Upper lobe of right lung (tissue), 1 donor: ENCODE results near the gene SCARB1. TPM values are rescaled to one million over a fixed set of nuclear protein-coding genes. Genes with fewer than 3 reads are reported as not detected.
A peak's percentile ranks its signal among the peaks of the same experiment; 100 is the strongest.

Experiments used
- ATAC-seq: fragments of 200-7000 bp; cut with Tn5 transposase; one replicate; pipeline ENCODE4 v1.9.1; 2020; ENCODE audit warnings: mild to moderate bottlenecking, moderate library complexity
- DNase-seq: peaks from one replicate; pipeline ENCODE4 v3.0.0-alpha.2; 2020
- H3K27ac ChIP-seq: fragments of 200-600 bp; one replicate; pipeline ENCODE4 v1.8.0; 2022
- H3K27me3 ChIP-seq: fragments of 200-600 bp; one replicate; pipeline ENCODE4 v1.8.0; 2022; ENCODE audit warnings: mild to moderate bottlenecking
- H3K36me3 ChIP-seq: fragments of 200-600 bp; one replicate; pipeline ENCODE4 v1.8.0; 2022
- H3K4me1 ChIP-seq: fragments of 200-600 bp; one replicate; pipeline ENCODE4 v1.8.0; 2022
- H3K4me3 ChIP-seq: fragments of 200-600 bp; one replicate; pipeline ENCODE4 v1.8.0; 2022; ENCODE audit warnings: mild to moderate bottlenecking
- H3K9me3 ChIP-seq: fragments of 200-600 bp; one replicate; pipeline ENCODE4 v1.8.0; 2022
- intact Hi-C: fragments of 100-400 bp; cut with DNase I; formaldehyde crosslinking; loops from one replicate; pipeline ENCODE4 v1.11.0; 2022
- total RNA-seq: library from RNA; stranded (reverse); fragmentation: NEBNext Ultra II Directional; extraction: Animal tissue kit (Norgen Biotek cat#: 25700); gene quantifications from one replicate; pipeline ENCODE4 v1.2.1, GENCODE V29; 2021
- TF ChIP-seq, protein P1 (sequence below): fragments of 200-600 bp; IDR thresholded peaks from one replicate; pipeline ENCODE4 v1.8.0; 2022; ENCODE audit warnings: antibody characterized with exemption
- donor health status: DM: no; HTN: yes; CAD: no; lungs with severe emphysema.

SCARB1 gene
- total RNA-seq, 1 donor from 2014 or later, result 35.3 TPM

DNA sequence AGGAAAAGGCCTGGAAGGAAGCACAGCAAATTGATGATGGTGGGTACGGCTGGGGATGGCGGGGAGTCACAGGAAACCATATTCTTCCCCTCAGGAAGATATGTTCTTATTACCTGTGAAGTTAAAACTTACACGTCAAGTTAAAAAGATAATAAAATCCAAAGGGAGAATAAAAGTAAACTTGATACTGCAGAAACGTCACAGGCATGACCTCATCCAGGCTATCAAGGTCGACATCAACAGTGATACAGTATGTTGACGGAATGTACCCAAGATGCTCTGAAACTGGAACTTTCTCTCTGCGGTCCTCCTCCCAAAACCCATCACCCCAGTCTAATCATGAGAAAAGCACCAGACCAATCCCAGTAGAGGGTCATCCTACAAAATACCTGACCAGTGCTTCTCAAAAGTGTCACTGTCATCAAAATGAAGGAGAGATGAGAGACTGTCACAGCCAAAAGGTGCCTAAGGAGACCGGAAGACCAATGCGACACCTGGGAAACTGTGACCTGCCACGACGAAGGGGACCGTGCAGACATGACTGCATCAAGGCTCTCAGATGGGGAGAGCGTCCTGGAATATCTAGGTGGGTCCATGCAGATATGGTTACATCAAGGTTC lies 74.6 kb downstream of the SCARB1 start:
- intact Hi-C loops, result no loop called here
- Histone ChIP-seq H3K27ac (no peak overlapping the region), H3K9me3 (no peaks in the 10 kb centered on the region), H3K36me3 (peaks cover 4% of the 10 kb centered on the region), H3K4me3 (no peak overlapping the region), H3K4me1 (no peaks in the 10 kb centered on the region), H3K27me3 (no peaks in the 10 kb centered on the region)
- no peak for DNase-seq
- no peak for ATAC-seq
- TF ChIP-seq, protein P1, sequence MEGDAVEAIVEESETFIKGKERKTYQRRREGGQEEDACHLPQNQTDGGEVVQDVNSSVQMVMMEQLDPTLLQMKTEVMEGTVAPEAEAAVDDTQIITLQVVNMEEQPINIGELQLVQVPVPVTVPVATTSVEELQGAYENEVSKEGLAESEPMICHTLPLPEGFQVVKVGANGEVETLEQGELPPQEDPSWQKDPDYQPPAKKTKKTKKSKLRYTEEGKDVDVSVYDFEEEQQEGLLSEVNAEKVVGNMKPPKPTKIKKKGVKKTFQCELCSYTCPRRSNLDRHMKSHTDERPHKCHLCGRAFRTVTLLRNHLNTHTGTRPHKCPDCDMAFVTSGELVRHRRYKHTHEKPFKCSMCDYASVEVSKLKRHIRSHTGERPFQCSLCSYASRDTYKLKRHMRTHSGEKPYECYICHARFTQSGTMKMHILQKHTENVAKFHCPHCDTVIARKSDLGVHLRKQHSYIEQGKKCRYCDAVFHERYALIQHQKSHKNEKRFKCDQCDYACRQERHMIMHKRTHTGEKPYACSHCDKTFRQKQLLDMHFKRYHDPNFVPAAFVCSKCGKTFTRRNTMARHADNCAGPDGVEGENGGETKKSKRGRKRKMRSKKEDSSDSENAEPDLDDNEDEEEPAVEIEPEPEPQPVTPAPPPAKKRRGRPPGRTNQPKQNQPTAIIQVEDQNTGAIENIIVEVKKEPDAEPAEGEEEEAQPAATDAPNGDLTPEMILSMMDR, result no peak

DNA sequence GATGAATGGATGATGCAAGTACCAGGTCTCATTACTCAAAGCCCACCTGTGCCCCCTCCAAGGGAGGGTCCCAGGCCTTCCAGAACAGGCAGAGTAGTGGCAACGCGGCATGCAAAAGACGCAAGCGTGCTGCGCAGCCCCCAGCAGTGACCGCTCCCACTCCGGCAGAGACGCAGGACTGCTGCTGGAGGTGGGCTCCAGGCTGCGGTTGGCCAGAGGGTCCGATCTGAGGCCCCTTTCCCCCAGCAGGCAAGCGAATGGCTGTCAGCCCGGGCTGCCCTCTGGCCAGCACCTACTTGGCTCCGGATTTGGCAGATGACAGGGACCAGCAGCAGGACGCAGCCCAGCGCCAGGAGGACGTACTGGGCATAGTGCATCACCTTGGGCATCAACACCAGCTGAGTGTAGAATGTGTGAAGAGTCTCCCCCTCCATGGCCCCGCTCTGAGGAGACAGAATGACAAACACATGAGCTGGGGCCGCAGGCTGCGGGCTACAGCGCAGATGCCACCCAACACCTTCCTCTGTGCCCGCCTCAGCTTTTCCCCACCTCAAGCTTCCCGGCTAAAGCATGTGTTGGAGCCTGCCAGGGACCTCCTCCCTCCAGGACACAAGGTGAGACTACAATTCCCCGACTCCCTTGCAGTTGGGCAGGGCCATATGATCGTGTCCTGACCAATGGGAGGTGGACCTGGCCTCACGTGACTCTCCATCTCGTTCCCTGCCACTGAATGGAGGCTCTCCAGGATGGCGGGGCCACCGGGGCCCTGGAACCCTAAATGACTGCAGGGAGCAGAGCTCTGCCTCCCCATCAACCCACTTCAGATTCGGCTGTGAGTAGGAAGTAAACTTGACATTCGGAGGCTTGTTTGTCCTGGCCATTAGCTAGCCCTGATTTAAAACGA lies 77.4 kb downstream of the SCARB1 start:
- H3K27me3 ChIP-seq, result no peaks in the 10 kb centered on the region
- H3K36me3 ChIP-seq, result peaks cover 4% of the 10 kb centered on the region
- H3K9me3 ChIP-seq, result no peaks in the 10 kb centered on the region
- intact Hi-C loops, result no loop called here
- no peak overlapping the region for H3K27ac ChIP-seq
- DNase-seq (peak; percentile 87), ATAC-seq (peak; percentile 97)
- peak overlapping the region; percentile 33 for H3K4me3 ChIP-seq
- no peaks in the 10 kb centered on the region for H3K4me1 ChIP-seq
- TF ChIP-seq, protein P1, result no peak

DNA sequence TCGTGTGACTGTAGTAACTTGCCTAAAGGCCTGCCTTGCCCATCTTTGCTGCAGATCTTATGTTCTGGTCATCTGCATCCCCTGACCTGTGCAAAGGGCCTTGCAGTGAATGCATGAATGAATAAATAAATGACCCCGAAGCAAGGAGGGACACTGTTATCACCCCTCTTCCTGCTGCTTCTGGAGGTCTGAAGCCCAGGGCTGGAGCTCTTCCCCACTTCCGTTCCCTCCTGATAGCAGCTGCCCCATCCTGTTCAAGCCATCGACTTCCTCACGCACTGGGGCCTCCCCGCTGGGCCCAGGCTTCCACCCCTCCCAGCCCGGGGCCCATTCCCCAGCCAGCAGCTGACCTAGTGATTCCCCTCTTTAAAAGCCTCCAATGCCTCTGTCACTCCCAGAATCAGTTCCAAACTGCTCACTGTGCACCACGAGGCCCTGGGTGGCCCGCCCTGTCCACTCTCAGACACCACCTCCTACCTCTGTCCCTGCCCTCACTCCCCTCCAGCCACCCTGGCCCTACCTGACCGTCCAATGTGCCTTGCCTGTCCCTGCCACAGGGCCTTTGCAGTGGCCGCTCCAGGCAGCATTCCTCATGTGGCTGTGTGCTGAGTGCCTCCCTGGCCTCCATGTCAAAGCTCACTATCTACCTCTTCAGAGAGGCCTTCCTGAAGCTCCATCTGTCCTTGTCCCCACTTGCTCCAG lies 78.6 kb downstream of the SCARB1 start:
- TF ChIP-seq, protein P1, result no peak
- Histone ChIP-seq H3K4me3 (no peak overlapping the region), H3K36me3 (peaks cover 4% of the 10 kb centered on the region), H3K27ac (no peak overlapping the region), H3K9me3 (no peaks in the 10 kb centered on the region), H3K27me3 (no peaks in the 10 kb centered on the region), H3K4me1 (no peaks in the 10 kb centered on the region)
- intact Hi-C loops, result no loop called here
- no peak for DNase-seq
- ATAC-seq, result no peak

- DNase-seq (no peak), ATAC-seq (no peak)
- Histone ChIP-seq H3K4me1 (no peaks in the 10 kb centered on the region), H3K27ac (no peak overlapping the region), H3K4me3 (no peak overlapping the region), H3K36me3 (peaks cover 4% of the 10 kb centered on the region), H3K27me3 (no peaks in the 10 kb centered on the region), H3K9me3 (no peaks in the 10 kb centered on the region)
- TF ChIP-seq, protein P1, result no peak
- intact Hi-C loops, result no loop called here
These were observed 80.6 kb downstream of the SCARB1 start for GRCh38 chr12:124783087-124783486.

DNA sequence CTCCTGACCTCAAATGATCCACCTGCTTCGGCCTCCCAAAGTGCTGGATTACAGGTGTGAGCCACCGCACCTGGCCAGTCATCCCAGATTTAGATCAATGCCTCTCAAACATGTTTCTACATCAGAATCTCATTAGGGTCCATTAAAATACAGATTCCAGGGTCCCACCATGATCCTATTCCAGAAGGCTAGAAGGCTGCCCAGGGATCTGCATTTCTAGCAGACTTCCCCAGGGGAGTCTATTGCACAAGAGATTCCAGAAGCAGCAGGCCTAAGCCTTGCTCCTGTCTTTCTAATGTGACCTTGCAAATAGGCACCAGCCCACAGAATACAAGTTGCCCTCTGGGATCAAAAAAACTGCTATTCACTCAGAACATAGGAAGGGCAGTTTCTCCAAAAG lies 81.5 kb downstream of the SCARB1 start:
- Histone ChIP-seq H3K27ac (no peak overlapping the region), H3K4me3 (no peak overlapping the region), H3K9me3 (no peaks in the 10 kb centered on the region), H3K36me3 (peaks cover 4% of the 10 kb centered on the region), H3K4me1 (no peaks in the 10 kb centered on the region), H3K27me3 (no peaks in the 10 kb centered on the region)
- no peak for ATAC-seq
- TF ChIP-seq, protein P1, result no peak
- no peak for DNase-seq
- intact Hi-C loops, result no loop called here
